Measurements from ENCODE around the gene PROX1. TPM values are rescaled to one million over a fixed set of nuclear protein-coding genes. Genes with fewer than 3 reads are reported as not detected.

PROX1 gene
- total and polyA plus RNA-seq, 2 of the 8 experiments (the other 6 are each of a cell fraction or from before 2014, with no cell fraction given) = 0.30 to 2.0 TPM

DNA sequence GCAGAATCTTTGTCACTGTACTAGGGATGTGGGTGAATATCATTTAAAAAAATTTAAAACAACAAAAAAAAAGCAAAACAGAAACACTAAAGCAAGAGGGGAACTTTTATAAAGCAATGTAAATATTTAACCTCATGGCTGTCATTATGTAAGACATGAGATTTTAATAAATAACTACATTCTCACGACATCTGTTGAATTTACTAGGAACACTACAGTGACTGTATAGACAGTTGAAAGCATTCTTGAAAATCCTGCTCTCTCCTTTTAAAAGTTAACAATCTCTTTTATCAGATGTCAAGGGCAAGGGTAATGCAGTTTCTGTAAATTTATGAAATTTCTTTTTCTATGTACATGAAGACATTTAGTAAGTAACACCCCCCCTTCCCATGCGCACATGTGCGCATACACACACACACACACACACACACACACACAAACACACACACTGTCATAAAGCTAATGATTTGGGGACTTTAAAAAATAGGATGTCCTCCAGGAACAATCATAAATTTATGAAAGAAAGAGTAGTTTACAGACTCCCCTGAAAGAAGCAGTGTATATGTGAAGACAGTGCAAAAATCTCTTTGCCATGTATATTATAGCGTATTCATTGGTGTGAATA, 51.7 kb downstream of the PROX1 start:
- no peak for FAIRE-seq
- Histone ChIP-seq H4K20me1 (replicated peaks in 1 of 2; ENCODE audit: control insufficient read depth in 1 of 2, insufficient read depth in 2 of 2, low read length in 2 of 2) (no peaks in the 10 kb centered on the region), H3K4ac (replicated peaks; ENCODE audit: insufficient read length, low read depth, low read length) (no peak overlapping the region), H4K91ac (replicated peaks; ENCODE audit: insufficient read length, low read length) (no peak overlapping the region), H2AK5ac (ENCODE audit: low read depth, low read length) (no peak overlapping the region), H3K79me2 (ENCODE audit: control insufficient read depth in 1 of 2, insufficient read depth in 2 of 2, low read length in 2 of 2) (no peaks in the 10 kb centered on the region), H3K9ac (replicated peaks in 1 of 4; ENCODE audit: extremely low read depth in 1 of 4, low read depth in 3 of 4, low read length in 3 of 4) (no peak overlapping the region), H2BK15ac (ENCODE audit: low read length) (no peak overlapping the region), H3K79me1 (ENCODE audit: low read depth, low read length) (no peaks in the 10 kb centered on the region), H3K23me2 (ENCODE audit: low read depth, low read length) (no peaks in the 10 kb centered on the region), H3K27ac (ENCODE audit: low read depth, low read length) (no peak overlapping the region), H2BK20ac (ENCODE audit: low read length) (no peak overlapping the region), H3K56ac (replicated peaks; ENCODE audit: insufficient read length, low read depth, low read length) (no peak overlapping the region), H3K4me2 (ENCODE audit: insufficient read depth in 1 of 2, low read depth in 2 of 2, low read length in 2 of 2) (no peak overlapping the region), H3K27me3 (replicated peaks in 1 of 4; ENCODE audit: control insufficient read depth in 3 of 4, extremely low read depth in 1 of 4, insufficient read depth in 3 of 4, low read length in 3 of 4) (no peaks in the 10 kb centered on the region), H3K4me1 (replicated peaks in 1 of 4; ENCODE audit: control insufficient read depth in 3 of 4, insufficient read depth in 4 of 4, low read length in 3 of 4) (peaks cover 0 to 5% (median under 1%) of the 10 kb centered on the region in 4 experiments; a peak in 2 of 7 replicates), H3K36me3 (ENCODE audit: control insufficient read depth in 2 of 4, insufficient read depth in 4 of 4, low read length in 3 of 4) (no peaks in the 10 kb centered on the region), H4K5ac (ENCODE audit: insufficient read length, low read depth, low read length) (no peak overlapping the region), H2BK120ac (replicated peaks; ENCODE audit: low read depth, low read length) (no peak overlapping the region), H3K23ac (ENCODE audit: insufficient read length) (no peak overlapping the region), H2BK5ac (ENCODE audit: low read depth, low read length) (no peak overlapping the region), H4K8ac (ENCODE audit: extremely low read depth, insufficient read depth, low read length) (no peak overlapping the region), H2BK12ac (ENCODE audit: low read depth, low read length) (no peak overlapping the region), H3K9me3 (ENCODE audit: insufficient read depth in 2 of 2, low read depth in 1 of 2, low read length in 1 of 2) (no peaks in the 10 kb centered on the region), H3K14ac (ENCODE audit: insufficient read length) (no peak overlapping the region), H3K18ac (ENCODE audit: extremely low read depth, low read length) (no peak overlapping the region), H2AFZ (ENCODE audit: low read length) (no peak overlapping the region), H3K4me3 (ENCODE audit: extremely low read depth in 1 of 4, insufficient read depth in 2 of 4, low read depth in 3 of 4, low read length in 4 of 4) (no peak overlapping the region)
- no peak for DNase-seq (ENCODE audit: low read depth in 1 of 2, low spot score in 2 of 2)
- CTCF ChIA-PET (ENCODE audit: partially characterized antibody) = interaction anchor here (0.6 to 1.6 kb wide), 3 partner anchors 31 to 419 kb away, joined by 3 read pairs; no protein-coding TSS in a partner anchor
- POLR2A ChIA-PET (ENCODE audit: partially characterized antibody) = no interaction called here
- TF ChIP-seq RBBP5 (IDR thresholded peaks at IDR 0.05; ENCODE audit: borderline replicate concordance, low read depth, low read length) (no peak), RFX5 (IDR thresholded peaks at IDR 0.05; ENCODE audit: borderline replicate concordance, low read depth, low read length) (no peak), KDM1A (IDR thresholded peaks at IDR 0.05; ENCODE audit: borderline replicate concordance, low read length) (no peak), HDAC2 (IDR thresholded peaks at IDR 0.05; ENCODE audit: borderline replicate concordance in 1 of 2, low read depth in 2 of 2, low read length in 2 of 2) (no peak), SIX5 (IDR thresholded peaks at IDR 0.05; ENCODE audit: low read depth, low read length) (no peak), EP300 (IDR thresholded peaks at IDR 0.05; ENCODE audit: borderline replicate concordance in 1 of 2, low read depth in 2 of 2, low read length in 2 of 2) (no peak), RXRA (IDR thresholded peaks at IDR 0.05; ENCODE audit: insufficient read depth, low read depth, low read length) (no peak)
- 85% methylated on average over 4 of the region's 4 CpGs; no CpG with 5 or more reads in 1 of the 2 experiments for WGBS, 2 experiments (ENCODE audit: extremely low coverage in 1 of 2, insufficient coverage in 1 of 2, insufficient read length in 1 of 2, insufficient replicate concordance in 2 of 2, low coverage in 1 of 2, low lambda C conversion rate in 2 of 2, missing lambda C conversion rate in 1 of 2)
